Activated naive CD8-positive, alpha-beta T cell (primary cell): ENCODE measurements around the gene CROCC2.

ENCODE experiments used
- H3K27ac Mint-ChIP-seq: one replicate; pipeline ENCODE4 v1.8.0; 2021; ENCODE audit warnings: mixed read lengths
- H3K27me3 Mint-ChIP-seq: one replicate; pipeline ENCODE4 v1.8.0; 2021; ENCODE audit warnings: mixed read lengths
- H3K36me3 Mint-ChIP-seq: one replicate; pipeline ENCODE4 v1.8.0; 2021; ENCODE audit warnings: mixed read lengths
- H3K4me1 Mint-ChIP-seq: one replicate; pipeline ENCODE4 v1.8.0; 2021; ENCODE audit warnings: low read depth, mixed read lengths
- H3K4me3 Mint-ChIP-seq: one replicate; pipeline ENCODE4 v1.8.0; 2021; ENCODE audit warnings: mild to moderate bottlenecking, mixed read lengths
- H3K9me3 Mint-ChIP-seq: one replicate; pipeline ENCODE4 v1.8.0; 2021; ENCODE audit warnings: low read depth, mixed read lengths

The CROCC2 gene

DNA sequence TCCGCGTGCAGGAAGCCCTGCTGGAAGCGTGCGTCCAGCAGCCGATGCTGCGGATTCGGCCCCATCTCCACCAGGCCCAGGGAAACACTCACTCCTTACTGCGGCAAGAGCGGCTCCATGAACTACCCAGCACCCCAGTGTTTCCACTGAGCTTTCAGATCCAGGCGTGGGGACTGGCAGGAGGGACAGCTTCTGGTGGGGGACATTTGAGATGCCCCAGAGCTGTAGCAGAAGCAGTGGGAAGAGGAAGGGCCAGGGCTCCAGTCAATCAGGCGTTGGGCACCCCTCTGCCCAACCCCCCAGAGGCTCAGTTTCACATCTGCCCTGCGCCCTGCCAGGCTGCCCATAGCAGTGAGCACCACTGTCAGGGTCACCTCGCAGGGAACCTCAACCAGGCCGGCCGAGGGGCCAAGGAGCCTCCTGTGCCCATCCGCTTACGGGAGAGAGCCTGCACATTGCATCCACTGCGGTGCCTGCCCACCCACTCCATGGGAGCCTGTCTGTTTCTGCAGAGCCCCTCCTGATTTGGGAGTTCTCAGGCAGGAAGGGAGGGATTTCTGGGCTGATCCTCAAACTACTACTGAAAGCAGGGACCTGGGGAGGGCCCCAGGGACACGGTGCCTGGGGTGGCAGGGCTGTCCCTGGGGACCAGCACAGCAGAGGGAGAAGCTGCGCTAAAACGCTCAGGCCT lies 32.9 kb upstream of the CROCC2 start:
- Mint-ChIP-seq H3K4me1 (no peaks in the 10 kb centered on the region), H3K9me3 (no peaks in the 10 kb centered on the region), H3K36me3 (no peaks in the 10 kb centered on the region), H3K27me3 (no peaks in the 10 kb centered on the region), H3K4me3 (no peak overlapping the region), H3K27ac (no peak overlapping the region)

DNA sequence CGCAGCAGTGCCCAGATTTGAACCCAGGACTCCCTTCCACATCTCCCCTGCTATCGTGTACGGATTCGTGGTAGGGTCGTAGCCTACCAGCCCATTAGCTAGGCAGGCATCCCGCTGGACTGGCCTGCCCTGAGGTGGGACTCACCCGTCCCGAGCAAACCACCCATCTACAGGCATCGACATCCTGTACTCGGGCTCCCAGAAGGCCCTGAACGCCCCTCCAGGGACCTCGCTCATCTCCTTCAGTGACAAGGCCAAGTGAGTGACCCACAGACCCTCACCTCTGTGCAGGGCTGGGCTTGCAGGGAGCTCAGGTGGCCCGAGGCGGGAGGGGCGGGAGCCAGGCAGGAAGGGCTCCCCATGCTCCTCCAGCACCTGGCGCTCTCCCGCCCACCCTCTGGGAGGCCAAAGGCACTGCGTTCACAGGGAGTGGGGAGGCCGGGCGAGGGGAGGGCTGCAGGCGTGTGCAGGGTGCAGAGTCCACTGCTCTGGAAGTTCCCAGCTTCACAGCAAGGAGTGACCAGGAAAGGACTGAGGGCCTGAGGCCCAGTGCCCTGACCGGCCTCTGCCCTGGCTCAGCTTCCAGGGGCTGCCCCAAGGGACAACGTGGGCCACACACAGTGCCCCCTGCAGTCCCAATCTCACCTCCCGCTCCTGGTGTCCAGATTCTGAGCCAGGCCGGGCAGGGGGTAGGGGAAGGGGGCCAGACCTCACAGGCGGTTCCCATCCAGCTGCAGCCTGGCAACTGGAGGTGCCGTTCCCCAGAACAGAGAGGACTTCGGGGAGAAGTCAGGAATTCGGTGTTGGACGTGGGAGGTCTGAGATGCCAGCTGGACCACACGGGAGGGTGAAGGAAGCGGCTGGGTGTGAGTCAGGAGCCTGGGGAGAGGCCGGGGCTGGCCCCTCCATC lies 32.1 kb upstream of the CROCC2 start:
- H3K27ac Mint-ChIP-seq, result no peak overlapping the region
- H3K9me3 Mint-ChIP-seq, result no peaks in the 10 kb centered on the region
- H3K36me3 Mint-ChIP-seq, result no peaks in the 10 kb centered on the region
- H3K4me3 Mint-ChIP-seq, result no peak overlapping the region
- no peaks in the 10 kb centered on the region for H3K4me1 Mint-ChIP-seq
- H3K27me3 Mint-ChIP-seq, result no peaks in the 10 kb centered on the region

DNA sequence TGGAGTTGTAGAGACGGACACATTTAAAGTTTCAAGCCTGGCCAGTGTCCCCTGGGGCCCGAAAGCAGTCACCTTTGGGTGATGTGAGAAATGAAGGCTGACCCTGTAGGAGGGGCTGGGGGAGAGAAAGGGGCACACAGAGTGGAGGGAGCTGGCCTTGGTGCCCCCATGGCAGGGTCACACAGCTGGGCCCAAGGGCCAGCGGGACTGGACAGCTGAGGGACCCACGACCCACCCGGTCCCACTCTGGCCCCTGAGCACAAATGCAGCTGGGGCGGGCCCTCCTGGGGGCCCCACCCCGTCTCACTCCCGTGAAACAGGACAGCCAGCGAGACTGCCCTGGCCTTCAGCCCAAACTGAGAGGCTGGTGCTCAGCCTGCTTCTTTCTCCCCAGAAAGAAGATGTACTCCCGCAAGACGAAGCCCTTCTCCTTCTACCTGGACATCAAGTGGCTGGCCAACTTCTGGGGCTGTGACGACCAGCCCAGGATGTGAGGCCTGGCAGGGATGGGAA lies 31.4 kb upstream of the CROCC2 start:
- Mint-ChIP-seq H3K27ac (no peak overlapping the region), H3K4me3 (no peak overlapping the region), H3K36me3 (no peaks in the 10 kb centered on the region), H3K27me3 (no peaks in the 10 kb centered on the region), H3K4me1 (no peaks in the 10 kb centered on the region), H3K9me3 (no peaks in the 10 kb centered on the region)

DNA sequence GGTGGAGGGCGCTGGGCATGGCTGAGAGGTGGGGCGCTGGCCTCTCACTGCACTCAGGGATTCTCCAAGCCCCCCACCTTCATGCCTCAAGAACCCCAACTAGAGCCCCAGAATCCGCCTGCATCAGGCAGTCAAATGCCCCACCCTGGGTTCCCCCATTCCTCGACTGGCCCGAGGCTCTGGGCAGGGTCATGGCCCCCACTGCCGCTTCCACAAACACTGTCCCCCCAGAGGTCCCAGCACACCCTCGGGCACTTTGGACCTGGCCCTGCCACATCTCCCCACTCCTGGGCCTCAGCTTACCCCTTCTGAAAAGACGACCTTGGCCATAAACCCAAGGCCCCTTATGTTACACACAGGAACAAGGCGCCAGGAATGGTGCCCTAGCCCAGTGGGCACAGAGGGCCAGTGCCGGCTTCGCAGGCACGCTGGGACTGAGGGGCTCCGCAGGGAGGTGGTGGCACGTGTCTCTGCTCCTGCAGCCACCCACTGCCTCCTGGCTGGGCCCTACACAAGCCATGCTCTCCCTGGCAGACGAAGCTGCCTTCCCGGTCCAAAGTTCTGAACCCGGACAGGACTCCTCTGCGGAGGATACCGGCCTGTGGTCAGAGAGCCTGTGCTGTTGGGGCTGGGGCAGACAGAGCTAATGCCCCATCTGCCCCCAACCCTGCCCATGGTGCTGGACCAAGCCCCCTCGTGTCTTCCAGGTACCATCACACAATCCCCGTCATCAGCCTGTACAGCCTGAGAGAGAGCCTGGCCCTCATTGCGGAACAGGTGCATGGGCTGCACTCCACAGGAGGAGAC lies 30.7 kb upstream of the CROCC2 start:
- no peak overlapping the region for H3K4me3 Mint-ChIP-seq
- H3K27ac Mint-ChIP-seq, result no peak overlapping the region
- H3K36me3 Mint-ChIP-seq, result no peaks in the 10 kb centered on the region
- no peaks in the 10 kb centered on the region for H3K4me1 Mint-ChIP-seq
- no peaks in the 10 kb centered on the region for H3K9me3 Mint-ChIP-seq
- no peaks in the 10 kb centered on the region for H3K27me3 Mint-ChIP-seq

DNA sequence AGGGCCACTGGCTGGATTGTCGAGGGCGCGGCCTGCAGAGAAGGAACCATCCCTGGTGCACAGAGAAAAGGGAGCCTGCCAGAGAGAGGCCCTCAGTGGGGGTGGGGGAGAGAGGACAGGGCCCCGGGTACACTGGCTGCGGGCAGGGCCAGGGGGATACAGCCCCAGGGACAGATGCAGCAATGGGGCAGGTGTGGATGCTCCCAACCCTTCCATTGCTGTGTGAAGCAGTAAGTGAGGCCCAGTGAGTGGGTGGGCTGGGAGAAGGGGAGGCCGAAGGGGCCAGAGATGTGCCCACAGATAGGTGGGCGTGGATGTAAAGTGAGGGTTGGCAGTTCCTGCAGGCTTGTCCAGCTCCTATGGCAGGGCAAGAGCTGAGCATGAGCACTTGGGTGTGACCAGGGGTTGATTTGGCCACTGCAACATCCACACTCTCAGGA lies 30.1 kb upstream of the CROCC2 start:
- H3K27ac Mint-ChIP-seq, result no peak overlapping the region
- H3K27me3 Mint-ChIP-seq, result no peaks in the 10 kb centered on the region
- H3K4me1 Mint-ChIP-seq, result no peaks in the 10 kb centered on the region
- no peaks in the 10 kb centered on the region for H3K36me3 Mint-ChIP-seq
- H3K4me3 Mint-ChIP-seq, result no peak overlapping the region
- H3K9me3 Mint-ChIP-seq, result no peaks in the 10 kb centered on the region

DNA sequence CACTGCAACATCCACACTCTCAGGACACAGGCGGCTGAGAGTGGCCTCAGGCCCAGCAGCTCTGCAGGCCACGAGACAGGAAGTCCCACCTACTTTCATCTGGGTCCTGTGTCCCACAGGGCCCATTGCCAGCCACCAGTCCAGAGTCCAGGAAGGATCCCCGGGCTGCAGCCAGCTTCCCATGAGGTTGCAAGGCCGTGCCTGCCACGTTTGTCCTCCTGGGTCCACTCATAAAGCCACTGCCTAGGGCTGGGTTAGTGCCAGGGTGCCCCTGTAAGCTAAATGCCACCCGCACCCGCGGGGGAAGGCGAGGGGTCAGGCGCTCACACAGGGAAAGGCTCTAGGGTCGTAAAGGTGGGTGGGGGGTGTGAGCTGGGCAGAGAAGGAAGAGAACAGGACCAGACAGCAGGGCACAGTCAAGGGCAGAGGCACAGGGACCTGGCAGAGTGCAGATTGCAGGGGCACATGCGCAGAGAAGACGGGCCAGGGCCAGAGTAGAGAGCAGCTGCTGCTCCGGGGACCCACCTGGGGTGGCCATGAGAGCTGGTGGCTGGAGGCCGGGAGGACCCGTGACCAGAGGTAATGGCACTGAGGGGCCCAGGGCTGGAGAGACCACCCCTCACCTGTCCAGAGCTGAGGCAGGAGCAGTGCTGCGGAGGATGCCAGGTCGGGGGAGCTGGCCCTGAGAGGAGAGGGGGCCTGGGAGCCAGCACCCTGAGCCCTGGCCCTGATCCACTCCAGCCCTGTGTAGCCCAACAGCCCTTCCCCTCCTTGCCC lies 29.5 kb upstream of the CROCC2 start:
- Mint-ChIP-seq H3K27me3 (no peaks in the 10 kb centered on the region), H3K27ac (no peak overlapping the region), H3K36me3 (no peaks in the 10 kb centered on the region), H3K9me3 (no peaks in the 10 kb centered on the region), H3K4me3 (no peak overlapping the region), H3K4me1 (no peaks in the 10 kb centered on the region)

DNA sequence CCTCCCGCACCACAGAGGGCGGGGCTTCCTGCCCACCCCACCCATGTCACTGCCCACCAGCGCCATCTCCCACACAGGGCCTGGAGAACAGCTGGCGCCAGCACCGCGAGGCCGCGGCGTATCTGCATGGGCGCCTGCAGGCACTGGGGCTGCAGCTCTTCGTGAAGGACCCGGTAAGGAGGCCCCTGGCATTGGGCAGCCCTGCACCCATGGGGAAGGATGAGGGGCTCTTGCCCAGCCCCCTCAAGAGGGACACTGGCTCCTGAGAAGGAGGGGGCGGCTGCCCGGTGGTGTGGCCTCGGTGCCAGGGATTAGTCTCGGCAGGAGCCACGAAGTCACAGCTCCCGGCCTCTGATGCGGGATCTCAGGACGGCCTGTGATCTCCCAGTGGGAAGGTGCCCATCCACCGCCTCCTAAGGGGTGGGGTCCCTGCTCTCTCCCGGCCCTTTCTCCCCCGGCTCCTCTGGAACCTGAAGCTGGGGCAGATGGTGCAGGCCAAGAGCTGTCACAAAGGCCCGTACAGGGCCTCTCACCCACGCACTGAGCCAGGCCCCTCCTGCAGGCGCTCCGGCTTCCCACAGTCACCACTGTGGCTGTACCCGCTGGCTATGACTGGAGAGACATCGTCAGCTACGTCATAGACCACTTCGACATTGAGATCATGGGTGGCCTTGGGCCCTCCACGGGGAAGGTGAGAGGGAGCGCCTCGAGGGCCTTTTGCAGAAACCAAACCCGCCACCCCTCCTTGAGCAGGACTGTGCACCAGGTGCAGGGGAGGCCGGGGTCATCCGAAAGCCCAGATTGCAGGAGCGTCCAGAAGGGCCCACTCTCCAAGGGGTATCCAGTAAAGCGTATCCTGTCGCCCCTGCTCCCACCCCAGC lies 28.4 kb upstream of the CROCC2 start:
- Mint-ChIP-seq H3K4me3 (no peak overlapping the region), H3K36me3 (no peaks in the 10 kb centered on the region), H3K27ac (no peak overlapping the region), H3K9me3 (no peaks in the 10 kb centered on the region), H3K4me1 (peaks cover 3% of the 10 kb centered on the region), H3K27me3 (no peaks in the 10 kb centered on the region)

DNA sequence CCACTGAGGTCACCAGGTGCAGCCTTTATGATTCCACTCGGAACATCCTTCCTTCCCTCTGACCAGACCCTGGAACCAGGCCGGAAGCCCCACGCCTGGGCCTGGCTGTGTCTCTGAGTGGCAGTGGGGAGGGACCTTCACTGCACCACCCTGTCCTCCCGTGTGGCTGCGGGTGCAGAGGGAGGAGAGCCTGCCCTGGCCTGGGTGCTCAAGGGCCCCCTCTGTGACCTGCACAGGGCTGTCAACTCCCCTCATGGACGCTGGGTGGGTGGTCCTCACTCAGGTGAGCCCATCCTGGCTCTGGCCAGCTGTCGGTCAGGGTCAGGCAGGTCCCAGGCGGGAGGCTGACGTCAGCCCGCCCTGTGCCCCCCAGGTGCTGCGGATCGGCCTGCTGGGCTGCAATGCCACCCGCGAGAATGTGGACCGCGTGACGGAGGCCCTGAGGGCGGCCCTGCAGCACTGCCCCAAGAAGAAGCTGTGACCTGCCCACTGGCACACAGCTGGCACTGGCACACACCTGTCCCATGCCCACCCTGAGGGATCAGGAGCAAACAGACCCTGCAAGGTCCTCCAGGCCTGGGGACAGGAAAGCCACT lies 27.7 kb upstream of the CROCC2 start:
- Mint-ChIP-seq H3K9me3 (no peaks in the 10 kb centered on the region), H3K36me3 (no peaks in the 10 kb centered on the region), H3K27me3 (no peaks in the 10 kb centered on the region), H3K27ac (no peak overlapping the region), H3K4me3 (no peak overlapping the region), H3K4me1 (peaks cover 3% of the 10 kb centered on the region)

DNA sequence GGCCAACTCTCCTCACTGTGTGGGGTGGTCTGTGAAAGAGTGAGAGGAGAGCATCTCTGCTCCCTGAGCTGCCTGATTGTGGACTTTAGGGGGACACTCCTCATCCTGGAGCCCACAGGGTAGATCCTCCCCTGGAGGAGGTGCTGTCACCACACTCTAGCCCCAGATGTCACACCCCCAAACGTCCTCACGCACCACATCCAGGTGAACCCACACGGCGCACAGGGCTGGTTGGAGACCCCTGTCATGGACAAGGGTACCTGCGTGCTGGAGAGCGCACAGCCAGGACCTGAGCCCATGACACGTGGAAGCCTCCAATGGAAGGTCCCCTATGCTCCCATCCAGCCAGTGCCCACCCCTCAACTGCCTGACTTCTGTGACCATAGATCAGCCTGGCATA lies 27.0 kb upstream of the CROCC2 start:
- no peak overlapping the region for H3K27ac Mint-ChIP-seq
- H3K27me3 Mint-ChIP-seq, result no peaks in the 10 kb centered on the region
- no peaks in the 10 kb centered on the region for H3K9me3 Mint-ChIP-seq
- H3K36me3 Mint-ChIP-seq, result no peaks in the 10 kb centered on the region
- H3K4me3 Mint-ChIP-seq, result no peak overlapping the region
- peaks cover 3% of the 10 kb centered on the region for H3K4me1 Mint-ChIP-seq

DNA sequence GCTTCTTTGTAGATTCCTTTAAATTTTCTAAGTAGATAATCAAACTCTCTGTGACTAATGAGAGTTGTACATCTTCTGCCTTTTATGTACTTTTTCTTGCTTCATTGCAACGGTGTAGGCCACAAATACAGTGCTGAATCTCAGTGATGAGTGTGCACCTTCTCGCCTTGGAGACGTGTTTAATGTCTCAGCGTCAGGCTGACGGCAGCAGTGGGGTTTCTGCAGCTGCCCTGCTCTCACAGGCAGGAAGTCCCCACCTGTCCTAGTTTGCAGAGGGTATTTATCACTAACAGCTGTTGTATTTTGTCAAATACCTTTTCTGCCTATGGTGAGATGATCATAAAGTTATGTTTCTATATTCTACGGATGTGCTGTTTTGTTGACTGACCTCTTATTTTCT lies 24.2 kb upstream of the CROCC2 start:
- peak overlapping the region; percentile 22 for H3K27ac Mint-ChIP-seq
- peaks cover 3% of the 10 kb centered on the region for H3K4me1 Mint-ChIP-seq
- no peaks in the 10 kb centered on the region for H3K36me3 Mint-ChIP-seq
- no peaks in the 10 kb centered on the region for H3K9me3 Mint-ChIP-seq
- H3K4me3 Mint-ChIP-seq, result no peak overlapping the region
- no peaks in the 10 kb centered on the region for H3K27me3 Mint-ChIP-seq

DNA sequence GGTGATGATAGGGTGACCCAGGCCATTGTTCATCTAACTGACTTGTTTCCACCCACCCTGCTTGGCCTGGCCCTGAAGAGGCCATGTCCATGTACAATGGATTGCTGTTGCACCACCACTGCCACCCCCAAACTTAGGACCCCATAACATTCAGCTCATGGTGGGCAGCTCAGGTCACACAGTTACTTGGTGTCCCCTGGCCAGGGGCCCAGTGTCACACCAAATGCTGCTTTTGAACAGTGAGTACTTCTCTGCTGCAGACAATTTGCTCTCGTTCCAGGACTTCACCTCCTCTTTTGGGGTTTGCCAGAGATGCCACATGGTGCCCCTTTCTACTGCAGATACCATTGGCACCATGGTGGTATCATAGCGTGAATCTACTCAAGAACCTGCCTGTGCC lies 21.9 kb upstream of the CROCC2 start:
- H3K27me3 Mint-ChIP-seq, result no peaks in the 10 kb centered on the region
- H3K27ac Mint-ChIP-seq, result no peak overlapping the region
- H3K4me3 Mint-ChIP-seq, result no peak overlapping the region
- no peaks in the 10 kb centered on the region for H3K36me3 Mint-ChIP-seq
- no peaks in the 10 kb centered on the region for H3K9me3 Mint-ChIP-seq
- H3K4me1 Mint-ChIP-seq, result peaks cover 3% of the 10 kb centered on the region

DNA sequence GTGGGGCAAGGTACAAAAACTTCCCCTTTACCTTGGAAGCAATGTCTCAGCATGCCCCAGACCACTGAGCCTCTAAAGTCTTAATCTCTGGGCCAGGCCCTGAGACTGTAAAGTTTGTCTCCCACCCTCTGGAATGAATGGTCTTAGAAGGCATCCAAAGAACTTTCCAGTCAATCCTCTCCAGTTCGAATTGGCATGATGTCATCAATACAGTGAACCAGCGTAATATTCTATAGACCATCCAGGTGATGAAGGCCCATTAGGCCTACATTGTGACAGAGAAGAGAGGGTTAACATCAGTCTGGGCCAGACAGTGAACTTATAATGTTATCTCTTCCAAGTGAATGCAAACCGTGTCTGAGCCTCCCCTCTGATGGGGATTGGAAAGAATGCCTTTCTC lies 21.4 kb upstream of the CROCC2 start:
- Mint-ChIP-seq H3K4me3 (no peak overlapping the region), H3K4me1 (peaks cover 3% of the 10 kb centered on the region), H3K27me3 (no peaks in the 10 kb centered on the region), H3K9me3 (no peaks in the 10 kb centered on the region), H3K27ac (no peak overlapping the region), H3K36me3 (no peaks in the 10 kb centered on the region)

DNA sequence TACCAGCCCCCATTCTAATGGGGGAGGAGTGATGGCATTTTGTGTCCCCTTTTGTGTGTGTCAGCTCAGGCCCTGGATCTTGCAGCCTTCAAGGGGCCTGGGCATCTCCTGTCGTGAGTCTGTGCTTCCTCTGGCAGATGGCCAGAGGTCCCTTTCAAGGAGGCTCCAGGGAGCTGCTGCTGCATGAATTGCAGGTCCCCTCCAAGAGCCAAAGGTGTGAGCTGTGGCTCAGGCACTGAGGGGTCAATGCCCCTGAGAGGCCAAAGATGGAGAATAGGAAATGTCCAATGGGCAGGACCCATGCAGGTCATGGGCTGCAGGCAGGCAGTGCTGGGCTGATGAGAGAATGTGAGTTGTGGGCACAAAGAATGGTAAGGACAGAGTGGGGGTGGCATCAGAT lies 20.6 kb upstream of the CROCC2 start:
- H3K9me3 Mint-ChIP-seq, result no peaks in the 10 kb centered on the region
- no peaks in the 10 kb centered on the region for H3K27me3 Mint-ChIP-seq
- no peaks in the 10 kb centered on the region for H3K36me3 Mint-ChIP-seq
- H3K27ac Mint-ChIP-seq, result no peak overlapping the region
- H3K4me3 Mint-ChIP-seq, result no peak overlapping the region
- H3K4me1 Mint-ChIP-seq, result peaks cover 3% of the 10 kb centered on the region
